Astrocyte (in vitro differentiated cells and primary cell): ENCODE data around the gene MAGI1. TPM values are rescaled to one million over a fixed set of nuclear protein-coding genes. Genes with fewer than 3 reads are reported as not detected.
A peak's percentile ranks its signal among the peaks of the same experiment; 100 is the strongest.
"Not testable (repeated sequence)": the region's sequence is repeated elsewhere in the genome, so short reads cannot be mapped to it uniquely, and the experiment has no call there.

Experiments
- DNase-seq: peaks from one replicate; pipeline ENCODE4 v3.0.0-alpha.2; 2010; ENCODE audit warnings: low read depth
- FAIRE-seq: peaks from 2 replicates; lab custom pipeline; 2011; peaks lifted over from hg19 to GRCh38; lab: Jason Lieb, UNC
- H2AFZ ChIP-seq: 2 replicates; pipeline ENCODE4 v1.6.0; 2012; ENCODE audit warnings: low read depth, low read length, inconsistent platforms
- H3K27ac ChIP-seq: 2 replicates; pipeline ENCODE4 v1.5.1; 2011; ENCODE audit warnings: low read depth, low read length, inconsistent platforms
- H3K27me3 ChIP-seq: 2 replicates; pipeline ENCODE4 v1.6.0; 2011; ENCODE audit warnings: low read length, inconsistent platforms; ENCODE audit not compliant: insufficient read depth
- H3K36me3 ChIP-seq: 2 replicates; pipeline ENCODE4 v1.5.1; 2011; ENCODE audit warnings: low read length, inconsistent platforms; ENCODE audit not compliant: insufficient read depth
- H3K4me1 ChIP-seq: 2 replicates; pipeline ENCODE4 v1.5.1; 2011; ENCODE audit warnings: low read length, inconsistent platforms; ENCODE audit not compliant: insufficient read depth
- H3K4me2 ChIP-seq: 2 replicates; pipeline ENCODE4 v1.6.0; 2012; ENCODE audit warnings: low read length, inconsistent platforms
- H3K4me3 ChIP-seq: 2 replicates; pipeline ENCODE4 v1.5.1; 2011; ENCODE audit warnings: low read depth, mild to moderate bottlenecking, low read length, inconsistent platforms; ENCODE audit not compliant: insufficient read depth
- H3K79me2 ChIP-seq: 2 replicates; pipeline ENCODE4 v1.6.0; 2012; ENCODE audit warnings: mild to moderate bottlenecking, low read length, inconsistent platforms; ENCODE audit not compliant: insufficient read depth
- H3K9ac ChIP-seq: 2 replicates; pipeline ENCODE4 v1.6.0; 2012; ENCODE audit warnings: mild to moderate bottlenecking, low read length, inconsistent platforms
- H3K9me3 ChIP-seq: 2 replicates; pipeline ENCODE4 v1.5.1; 2012; ENCODE audit warnings: low read depth, mild to moderate bottlenecking, low read length, inconsistent platforms; ENCODE audit not compliant: insufficient read depth
- H4K20me1 ChIP-seq: 2 replicates; pipeline ENCODE4 v1.6.0; 2012; ENCODE audit warnings: low read length, inconsistent platforms; ENCODE audit not compliant: insufficient read depth
- H3K27ac Mint-ChIP-seq: one replicate; pipeline ENCODE4 v1.8.0; 2021; ENCODE audit warnings: mild to moderate bottlenecking, mixed read lengths; ENCODE audit not compliant: unreplicated experiment
- H3K27me3 Mint-ChIP-seq: one replicate; pipeline ENCODE4 v1.8.0; 2021; ENCODE audit warnings: low read depth, mixed read lengths; ENCODE audit not compliant: unreplicated experiment
- H3K36me3 Mint-ChIP-seq: one replicate; pipeline ENCODE4 v1.8.0; 2021; ENCODE audit warnings: low read depth, mixed read lengths; ENCODE audit not compliant: unreplicated experiment
- H3K4me1 Mint-ChIP-seq: one replicate; pipeline ENCODE4 v1.8.0; 2021; ENCODE audit warnings: low read depth, mixed read lengths; ENCODE audit not compliant: unreplicated experiment
- H3K4me3 Mint-ChIP-seq: one replicate; pipeline ENCODE4 v1.8.0; 2021; ENCODE audit warnings: mild to moderate bottlenecking, moderate library complexity, mixed read lengths; ENCODE audit not compliant: unreplicated experiment
- H3K9me3 Mint-ChIP-seq: one replicate; pipeline ENCODE4 v1.8.0; 2021; ENCODE audit warnings: mild to moderate bottlenecking, mixed read lengths; ENCODE audit not compliant: unreplicated experiment
- EZH2 ChIP-seq: IDR thresholded peaks from 2 replicates; pipeline ENCODE4 v1.6.1; 2012; ENCODE audit warnings: mild to moderate bottlenecking, low read length, inconsistent platforms; ENCODE audit not compliant: insufficient read depth
- total RNA-seq: library from RNA; stranded (reverse); gene quantifications from 2 replicates; pipeline ENCODE4 v1.2.1, GENCODE V29; 2021
- TF ChIP-seq, protein P1 (sequence below): IDR thresholded peaks from 2 replicates; pipeline ENCODE4 v1.5.1; 2011; ENCODE audit warnings: low read depth, mild to moderate bottlenecking, inconsistent platforms, low read length, moderate library complexity; ENCODE audit not compliant: insufficient read depth

MAGI1 gene
- total RNA-seq, 1 donor from 2014 or later, result 31.8 TPM

DNA sequence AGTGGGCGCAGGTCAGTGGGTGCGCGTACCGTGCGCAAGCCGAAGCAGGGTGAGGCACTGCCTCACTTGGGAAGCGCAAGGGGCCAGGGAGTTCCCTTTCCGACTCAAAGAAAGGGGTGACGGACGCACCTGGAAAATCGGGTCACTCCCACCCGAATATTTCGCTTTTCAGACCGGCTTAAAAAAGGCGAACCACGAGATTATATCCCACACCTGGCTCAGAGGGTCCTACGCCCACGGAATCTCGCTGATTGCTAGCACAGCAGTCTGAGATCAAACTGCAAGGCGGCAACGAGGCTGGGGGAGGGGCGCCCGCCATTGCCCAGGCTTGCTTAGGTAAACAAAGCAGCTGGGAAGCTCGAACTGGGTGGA, 529.3 kb downstream of the MAGI1 start:
- not testable (repeated sequence) for H3K79me2 ChIP-seq, H4K20me1 ChIP-seq, H3K27ac Mint-ChIP-seq, H3K4me2 ChIP-seq, H3K27ac ChIP-seq, H3K4me1 Mint-ChIP-seq, H3K4me3 ChIP-seq, H3K4me1 ChIP-seq, DNase-seq, H2AFZ ChIP-seq, H3K36me3 Mint-ChIP-seq, H3K9ac ChIP-seq, H3K27me3 ChIP-seq, FAIRE-seq, H3K9me3 ChIP-seq, H3K27me3 Mint-ChIP-seq, H3K36me3 ChIP-seq, H3K9me3 Mint-ChIP-seq
- peak overlapping the region; percentile 40 for H3K4me3 Mint-ChIP-seq

DNA sequence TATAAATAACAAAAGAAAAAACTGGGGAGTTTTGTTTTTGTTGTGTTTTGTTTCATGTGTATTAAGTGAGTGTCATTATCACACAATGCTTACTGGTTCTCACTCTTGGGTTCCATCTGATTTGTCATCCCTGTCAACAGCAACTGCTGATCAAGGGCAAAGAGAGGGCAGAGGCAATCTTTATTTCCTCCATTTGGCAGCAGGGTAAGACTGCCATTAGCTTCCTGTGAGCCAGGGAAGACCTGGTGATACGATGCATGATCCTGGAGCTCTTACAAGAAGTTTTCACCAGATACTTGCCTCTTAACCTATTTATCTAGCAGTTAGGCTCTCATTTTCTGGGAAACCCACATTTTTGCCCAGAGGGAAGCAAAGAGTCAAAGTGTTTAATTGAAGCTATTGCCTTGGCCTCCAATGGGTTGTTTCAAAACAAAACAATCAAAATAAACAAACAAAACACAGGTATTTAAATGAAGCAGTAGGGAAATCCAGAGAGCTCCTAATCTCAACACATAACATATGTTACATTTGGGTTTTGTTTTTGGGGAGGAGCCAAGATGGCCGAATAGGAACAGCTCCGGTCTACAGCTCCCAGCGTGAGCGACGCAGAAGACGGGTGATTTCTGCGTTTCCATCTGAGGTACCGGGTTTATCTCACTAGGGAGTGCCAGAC, 529.8 kb downstream of the MAGI1 start:
- Histone ChIP-seq H3K4me3 (no peak overlapping the region), H3K4me2 (no peak overlapping the region), H3K27ac (no peak overlapping the region), H3K36me3 (no peaks in the 10 kb centered on the region), H4K20me1 (peaks cover 3% of the 10 kb centered on the region), H3K9ac (no peak overlapping the region), H3K4me1 (no peaks in the 10 kb centered on the region), H3K27me3 (no peaks in the 10 kb centered on the region), H2AFZ (no peak overlapping the region), H3K9me3 (no peaks in the 10 kb centered on the region), H3K79me2 (no peaks in the 10 kb centered on the region)
- no peak overlapping the region for H3K27ac Mint-ChIP-seq
- FAIRE-seq (no peak), DNase-seq (no peak)
- peak overlapping the region; percentile 40 for H3K4me3 Mint-ChIP-seq
- TF ChIP-seq, protein P1, sequence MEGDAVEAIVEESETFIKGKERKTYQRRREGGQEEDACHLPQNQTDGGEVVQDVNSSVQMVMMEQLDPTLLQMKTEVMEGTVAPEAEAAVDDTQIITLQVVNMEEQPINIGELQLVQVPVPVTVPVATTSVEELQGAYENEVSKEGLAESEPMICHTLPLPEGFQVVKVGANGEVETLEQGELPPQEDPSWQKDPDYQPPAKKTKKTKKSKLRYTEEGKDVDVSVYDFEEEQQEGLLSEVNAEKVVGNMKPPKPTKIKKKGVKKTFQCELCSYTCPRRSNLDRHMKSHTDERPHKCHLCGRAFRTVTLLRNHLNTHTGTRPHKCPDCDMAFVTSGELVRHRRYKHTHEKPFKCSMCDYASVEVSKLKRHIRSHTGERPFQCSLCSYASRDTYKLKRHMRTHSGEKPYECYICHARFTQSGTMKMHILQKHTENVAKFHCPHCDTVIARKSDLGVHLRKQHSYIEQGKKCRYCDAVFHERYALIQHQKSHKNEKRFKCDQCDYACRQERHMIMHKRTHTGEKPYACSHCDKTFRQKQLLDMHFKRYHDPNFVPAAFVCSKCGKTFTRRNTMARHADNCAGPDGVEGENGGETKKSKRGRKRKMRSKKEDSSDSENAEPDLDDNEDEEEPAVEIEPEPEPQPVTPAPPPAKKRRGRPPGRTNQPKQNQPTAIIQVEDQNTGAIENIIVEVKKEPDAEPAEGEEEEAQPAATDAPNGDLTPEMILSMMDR, result no peak
- no peak for TF ChIP-seq EZH2
- H3K27me3 Mint-ChIP-seq, result no peaks in the 10 kb centered on the region
- no peaks in the 10 kb centered on the region for H3K9me3 Mint-ChIP-seq
- no peaks in the 10 kb centered on the region for H3K36me3 Mint-ChIP-seq
- peaks cover 2% of the 10 kb centered on the region for H3K4me1 Mint-ChIP-seq

DNA sequence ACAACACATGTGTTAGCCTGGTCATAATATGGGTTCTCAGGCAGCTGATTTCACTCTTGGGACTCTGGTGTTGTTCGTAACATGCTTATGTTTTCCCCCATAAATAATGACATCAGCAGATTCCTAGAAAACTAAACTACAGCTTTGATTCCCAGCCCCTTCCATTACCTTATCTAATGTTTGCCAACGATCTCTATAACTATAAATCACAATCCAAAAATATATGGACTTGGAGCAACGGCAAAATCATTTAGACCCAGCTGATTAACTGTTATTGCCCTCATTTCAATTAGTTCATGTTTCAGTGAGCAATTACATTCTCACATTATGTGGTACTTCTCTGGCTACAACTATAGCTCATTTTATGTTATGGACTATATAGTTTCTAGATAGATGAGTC, 531.3 kb downstream of the MAGI1 start:
- Histone ChIP-seq H2AFZ (no peak overlapping the region), H3K79me2 (no peaks in the 10 kb centered on the region), H3K27me3 (no peaks in the 10 kb centered on the region), H4K20me1 (peaks cover 8% of the 10 kb centered on the region), H3K4me3 (no peak overlapping the region), H3K9ac (no peak overlapping the region), H3K27ac (no peak overlapping the region), H3K4me2 (no peak overlapping the region), H3K9me3 (no peaks in the 10 kb centered on the region), H3K36me3 (no peaks in the 10 kb centered on the region), H3K4me1 (no peaks in the 10 kb centered on the region)
- Mint-ChIP-seq H3K4me1 (peaks cover 2% of the 10 kb centered on the region), H3K9me3 (no peaks in the 10 kb centered on the region), H3K36me3 (no peaks in the 10 kb centered on the region), H3K27ac (no peak overlapping the region), H3K27me3 (no peaks in the 10 kb centered on the region), H3K4me3 (no peak overlapping the region)
- DNase-seq (no peak), FAIRE-seq (no peak)
- TF ChIP-seq, protein P1, result no peak
- no peak for TF ChIP-seq EZH2
